ENCODE measurements around the gene INO80B. TPM values are rescaled to one million over a fixed set of nuclear protein-coding genes. Genes with fewer than 3 reads are reported as not detected.

INO80B gene
- total RNA-seq, 1 donor from 2014 or later = 20.0 TPM

- no peak for DNase-seq (ENCODE audit: low read depth)
Measured at GRCh38 chr2:74500578-74500946, 45.7 kb downstream of the INO80B start.

- no peak for DNase-seq (ENCODE audit: low read depth)
Measured at GRCh38 chr2:74501335-74502071, 46.6 kb downstream of the INO80B start.

GRCh38 chr2:74502147-74502719 lies 47.3 kb downstream of the INO80B start:
- no peak for DNase-seq (ENCODE audit: low read depth)

- DNase-seq (ENCODE audit: low read depth) = peak; percentile 87
Measured at GRCh38 chr2:74502720-74503505, 48.0 kb downstream of the INO80B start.

GRCh38 chr2:74503506-74504475 lies 48.9 kb downstream of the INO80B start:
- DNase-seq (ENCODE audit: low read depth) = no peak

GRCh38 chr2:74504591-74504990 lies 49.7 kb downstream of the INO80B start:
- DNase-seq (ENCODE audit: low read depth) = peak; percentile 10

GRCh38 chr2:74505448-74506246 lies 50.8 kb downstream of the INO80B start:
- DNase-seq (ENCODE audit: low read depth) = no peak

GRCh38 chr2:74507145-74507925 lies 52.4 kb downstream of the INO80B start, which contains the start of gene PCGF1:
PCGF1 (minus strand) TSS chr2:74507695; CDS start chr2:74507668, 27 bp downstream.
- peak; percentile 99 for DNase-seq (ENCODE audit: low read depth)

Other genes with a start within 250 kb of the INO80B start
- gene SLC4A5, start 111.7 kb upstream of the INO80B start, total RNA-seq = 0.43 and 2.0 TPM in 2 replicates
- gene DCTN1, start 74.8 kb upstream of the INO80B start, total RNA-seq = 121 and 123 TPM in 2 replicates
- 0.26 and 1.4 TPM in 2 replicates for gene C2orf81, start 33.5 kb upstream of the INO80B start, total RNA-seq
- 7.8 TPM in 2 replicates for gene WDR54, start 33.4 kb upstream of the INO80B start, total RNA-seq
- 43.3 and 56.6 TPM in 2 replicates for gene RTKN, start 13.2 kb upstream of the INO80B start, total RNA-seq
- 68.4 and 75.4 TPM in 2 replicates for gene WBP1, start 3.4 kb downstream of the INO80B start, total RNA-seq
- 56.1 and 67.0 TPM in 2 replicates for gene MOGS, start 10.3 kb downstream of the INO80B start, total RNA-seq
- gene MRPL53, start 17.6 kb downstream of the INO80B start, total RNA-seq = 19.7 and 21.6 TPM in 2 replicates
- gene CCDC142, start 27.9 kb downstream of the INO80B start, total RNA-seq = 10.6 and 13.3 TPM in 2 replicates
- 16.3 and 18.9 TPM in 2 replicates for gene TTC31, start 28.0 kb downstream of the INO80B start, total RNA-seq
- 0.68 and 1.5 TPM in 2 replicates for gene LBX2, start 44.5 kb downstream of the INO80B start, total RNA-seq
- 31.3 and 33.9 TPM in 2 replicates for gene PCGF1, start 52.6 kb downstream of the INO80B start, total RNA-seq
- gene TLX2, start 59.4 kb downstream of the INO80B start, total RNA-seq = 0.13 TPM in 1 of 2 replicates, not detected in the other
- gene DQX1, start 71.1 kb downstream of the INO80B start, total RNA-seq = not detected in 2 replicates
- gene AUP1, start 74.6 kb downstream of the INO80B start, total RNA-seq = 111 and 125 TPM in 2 replicates
- gene HTRA2, start 74.8 kb downstream of the INO80B start, total RNA-seq = 33.8 and 41.9 TPM in 2 replicates
- 3.4 and 5.7 TPM in 2 replicates for gene LOXL3, start 98.9 kb downstream of the INO80B start, total RNA-seq
- 9.5 and 10.5 TPM in 2 replicates for gene DOK1, start 99.6 kb downstream of the INO80B start, total RNA-seq
- 0.16 TPM in 1 of 2 replicates, not detected in the other for gene M1AP, start 193.2 kb downstream of the INO80B start, total RNA-seq
- 4.3 and 4.4 TPM in 2 replicates for gene SEMA4F, start 199.2 kb downstream of the INO80B start, total RNA-seq

Data from myocyte (in vitro differentiated cells).